Right cardiac atrium (tissue), 5 donors: Measurements from ENCODE around the gene PPP2R3B. TPM values are rescaled to one million over a fixed set of nuclear protein-coding genes. Genes with fewer than 3 reads are reported as not detected.
"Not testable (repeated sequence)": the region's sequence is repeated elsewhere in the genome, so short reads cannot be mapped to it uniquely, and the experiment has no call there.

ENCODE experiments used
- ATAC-seq, 2 donors: fragments of 200-7000 bp; cut with Tn5 transposase; one replicate each; pipeline versions ENCODE4 v1.8.0 to v1.9.1; 2020; ENCODE audit warnings: moderate library complexity in 2 of 2, mild to moderate bottlenecking in 1 of 2
- DNase-seq, 3 donors: peaks; one replicate each; pipeline ENCODE4 v3.0.0-alpha.2; 2020
- H3K27ac ChIP-seq: one replicate; pipeline ENCODE4 v1.5.1; 2013; ENCODE audit warnings: mild to moderate bottlenecking, low read length, control low read depth, moderate library complexity
- H3K27me3 ChIP-seq: one replicate; pipeline ENCODE4 v1.6.1; 2013; ENCODE audit not compliant: control insufficient read depth, insufficient read depth
- H3K4me1 ChIP-seq: one replicate; pipeline ENCODE4 v1.6.1; 2013; ENCODE audit warnings: low read length; ENCODE audit not compliant: control insufficient read depth, insufficient read depth
- H3K4me3 ChIP-seq: one replicate; pipeline ENCODE4 v1.5.1; 2013; ENCODE audit warnings: low read length, control low read depth
- H3K9me3 ChIP-seq: one replicate; pipeline ENCODE4 v1.6.1; 2013; ENCODE audit warnings: low read length; ENCODE audit not compliant: control insufficient read depth
- WGBS: extraction: QIAGEN DNeasy Blood & Tissue Kit; methylation state at CpG from one replicate; pipeline ENCODE4 v1.1.7; 2013; 5-methylcytosine and 5-hydroxymethylcytosine counted together
- intact Hi-C, 4 donors: fragments of 100-400 bp; cut with DNase I; formaldehyde crosslinking; loops; one replicate each; pipeline versions ENCODE4 v1.11.0 to v1.14.0; 2022 to 2023
- polyA plus RNA-seq: library from polyadenylated mRNA; stranded (reverse); fragments of 200-250 nt; gene quantifications from one replicate; pipeline ENCODE4 v1.2.3, GENCODE V29; 2013
- total RNA-seq, 4 donors: library from RNA; stranded (reverse); fragmentation: NEBNext Ultra II Directional; extraction: Animal tissue kit (Norgen Biotek cat#: 25700); gene quantifications; one replicate each; pipeline ENCODE4 v1.2.1, GENCODE V29; 2021
- donor health status: healthy with polysubstance abuse.
- donor health status: DM: no; HTN: yes; CAD: no.
- donor health status: DM: no; HTN: no; CAD: no.
- donor health status: DM: no; HTN: yes; CAD: no; lungs with severe emphysema.
- donor health status: DM: yes; HTN: yes; CAD: no.

The PPP2R3B gene
- total and polyA plus RNA-seq, 5 donors: 101 to 163 (median 141) TPM

GRCh38 chrX:384861-385260 is 1.8 kb downstream of the PPP2R3B start:
- intact Hi-C loops: loop anchor here in 1 of 4 donors (10.0 kb wide), 1 partner anchor 60 kb away; no protein-coding TSS in a partner anchor
- WGBS: 86% methylated on average over 9 of the region's 9 CpGs
- ATAC-seq (no peak), DNase-seq (peak in 1 of 3 donors; percentile 3)
- no peak overlapping the region for H3K4me3 ChIP-seq
- H3K27me3 ChIP-seq: no peaks in the 10 kb centered on the region
- no peaks in the 10 kb centered on the region for H3K9me3 ChIP-seq
- peaks cover 2% of the 10 kb centered on the region for H3K4me1 ChIP-seq
- H3K27ac ChIP-seq: no peak overlapping the region

GRCh38 chrX:378443-378842 is 8.3 kb downstream of the PPP2R3B start:
- no peak overlapping the region for H3K4me3 ChIP-seq
- no peak overlapping the region for H3K27ac ChIP-seq
- no peaks in the 10 kb centered on the region for H3K9me3 ChIP-seq
- ATAC-seq: no peak
- no peaks in the 10 kb centered on the region for H3K27me3 ChIP-seq
- WGBS: 71% methylated on average over 13 of the region's 13 CpGs
- no peak for DNase-seq
- intact Hi-C loops: no loop called here
- no peaks in the 10 kb centered on the region for H3K4me1 ChIP-seq

GRCh38 chrX:376206-376605 is 10.5 kb downstream of the PPP2R3B start:
- DNase-seq: peak in 2 of 3 donors; percentile 24 to 50
- not testable (repeated sequence) for H3K27me3 ChIP-seq

GRCh38 chrX:375181-376036 is 11.3 kb downstream of the PPP2R3B start:
- Histone ChIP-seq H3K9me3 (no peaks in the 10 kb centered on the region), H3K27me3 (no peaks in the 10 kb centered on the region), H3K27ac (no peak overlapping the region), H3K4me1 (no peaks in the 10 kb centered on the region), H3K4me3 (no peak overlapping the region)
- ATAC-seq (no peak), DNase-seq (peak in 1 of 3 donors; percentile 47)
- WGBS: 84% methylated on average over 38 of the region's 38 CpGs
- intact Hi-C loops: no loop called here

More at GRCh38 chrX:376206-376605, 10.5 kb downstream of the PPP2R3B start:
- H3K4me1 ChIP-seq, intact Hi-C loops, H3K9me3 ChIP-seq, H3K4me3 ChIP-seq, ATAC-seq, H3K27ac ChIP-seq: not testable (repeated sequence)
- WGBS: 92% methylated on average over 12 of the region's 16 CpGs

- WGBS: 10% methylated on average over 21 of the region's 21 CpGs
- Histone ChIP-seq H3K4me1 (no peaks in the 10 kb centered on the region), H3K27ac (no peak overlapping the region), H3K4me3 (peak overlapping the region; percentile 53), H3K27me3 (no peaks in the 10 kb centered on the region), H3K9me3 (no peaks in the 10 kb centered on the region)
- DNase-seq (peak in 2 of 3 donors; percentile 14 to 49), ATAC-seq (no peak)
- intact Hi-C loops: no loop called here
These were observed 12.1 kb downstream of the PPP2R3B start for GRCh38 chrX:374596-374995.

- ATAC-seq: peak; percentile 18 to 30
- no peaks in the 10 kb centered on the region for H3K27me3 ChIP-seq
- H3K4me1 ChIP-seq: no peaks in the 10 kb centered on the region
- H3K27ac ChIP-seq: peak overlapping the region; percentile 13
- no peaks in the 10 kb centered on the region for H3K9me3 ChIP-seq
- peak in 2 of 3 donors; percentile 74 to 75 for DNase-seq
- WGBS: under 1% methylated on average over 93 of the region's 93 CpGs
- intact Hi-C loops: no loop called here
- H3K4me3 ChIP-seq: peak overlapping the region; percentile 53
These were observed 12.9 kb downstream of the PPP2R3B start for GRCh38 chrX:373641-374471.

GRCh38 chrX:372856-373640 is 13.7 kb downstream of the PPP2R3B start:
- intact Hi-C loops: no loop called here
- no peak for ATAC-seq
- DNase-seq: peak in 2 of 3 donors; percentile 48 to 53
- Histone ChIP-seq H3K9me3 (no peaks in the 10 kb centered on the region), H3K4me1 (no peaks in the 10 kb centered on the region), H3K27me3 (no peaks in the 10 kb centered on the region), H3K4me3 (peak overlapping the region; percentile 53), H3K27ac (peak overlapping the region; percentile 71)
- WGBS: 6% methylated on average over 63 of the region's 63 CpGs

- Histone ChIP-seq H3K4me3 (no peak overlapping the region), H3K4me1 (no peaks in the 10 kb centered on the region), H3K27me3 (no peaks in the 10 kb centered on the region), H3K9me3 (no peaks in the 10 kb centered on the region), H3K27ac (no peak overlapping the region)
- no peak for ATAC-seq
- peak in 2 of 3 donors; percentile 20 to 56 for DNase-seq
- intact Hi-C loops: no loop called here
- WGBS: 63% methylated on average over 15 of the region's 15 CpGs
These were observed 14.8 kb downstream of the PPP2R3B start for GRCh38 chrX:371907-372306.

GRCh38 chrX:370963-371745 is 15.6 kb downstream of the PPP2R3B start:
- peak; percentile 13 to 39 for ATAC-seq
- Histone ChIP-seq H3K4me1 (no peaks in the 10 kb centered on the region), H3K4me3 (no peak overlapping the region), H3K9me3 (no peaks in the 10 kb centered on the region), H3K27ac (peak overlapping the region; percentile 48), H3K27me3 (no peaks in the 10 kb centered on the region)
- peak in 2 of 3 donors; percentile 64 to 69 for DNase-seq
- intact Hi-C loops: no loop called here
- WGBS: 78% methylated on average over 48 of the region's 48 CpGs
